Left ventricle myocardium inferior (tissue), 1 donor: ENCODE measurements around the gene TMEM117. TPM values are rescaled to one million over a fixed set of nuclear protein-coding genes. Genes with fewer than 3 reads are reported as not detected.

Experiments used
- DNase-seq: peaks from one replicate; pipeline ENCODE4 v3.0.0-alpha.2; 2020
- H3K27ac ChIP-seq: fragments of 200-600 bp; replicated peaks from 2 replicates; pipeline ENCODE4 v1.8.0; 2021
- H3K27me3 ChIP-seq: fragments of 200-600 bp; 2 replicates; pipeline ENCODE4 v1.8.0; 2021; ENCODE audit warnings: low read depth
- H3K36me3 ChIP-seq: fragments of 200-600 bp; 2 replicates; pipeline ENCODE4 v1.8.0; 2021
- H3K4me1 ChIP-seq: fragments of 200-600 bp; 2 replicates; pipeline ENCODE4 v1.8.0; 2021
- H3K4me3 ChIP-seq: fragments of 200-600 bp; 2 replicates; pipeline ENCODE4 v1.8.0; 2021; ENCODE audit warnings: mild to moderate bottlenecking, moderate library complexity
- H3K9me3 ChIP-seq: fragments of 200-600 bp; replicated peaks from 2 replicates; pipeline ENCODE4 v1.8.0; 2021
- intact Hi-C: fragments of 100-400 bp; cut with micrococcal nuclease; formaldehyde crosslinking; loops from one replicate; pipeline ENCODE4 v1.11.0; 2022
- total RNA-seq: library from RNA; stranded (reverse); fragmentation: NEBNext Ultra II Directional; extraction: Animal tissue kit (Norgen Biotek cat#: 25700); gene quantifications from one replicate; pipeline ENCODE4 v1.2.1, GENCODE V29; 2021
- TF ChIP-seq, protein P1 (sequence below): fragments of 200-600 bp; IDR thresholded peaks from 2 replicates; pipeline ENCODE4 v1.8.0; 2021; ENCODE audit warnings: antibody characterized with exemption, mild to moderate bottlenecking, borderline replicate concordance
- donor health status: DM: no; HTN: yes; CAD: no; lungs with severe emphysema.

Gene TMEM117
- total RNA-seq, 1 donor from 2014 or later, result 6.7 TPM

- DNase-seq, result no peak
- no peaks in the 10 kb centered on the region for H3K27me3 ChIP-seq
- no peaks in the 10 kb centered on the region for H3K9me3 ChIP-seq
- H3K27ac ChIP-seq, result no peak overlapping the region
- no peaks in the 10 kb centered on the region for H3K36me3 ChIP-seq
- intact Hi-C loops, result no loop called here
- peaks cover 7% of the 10 kb centered on the region for H3K4me1 ChIP-seq
- TF ChIP-seq, protein P1, sequence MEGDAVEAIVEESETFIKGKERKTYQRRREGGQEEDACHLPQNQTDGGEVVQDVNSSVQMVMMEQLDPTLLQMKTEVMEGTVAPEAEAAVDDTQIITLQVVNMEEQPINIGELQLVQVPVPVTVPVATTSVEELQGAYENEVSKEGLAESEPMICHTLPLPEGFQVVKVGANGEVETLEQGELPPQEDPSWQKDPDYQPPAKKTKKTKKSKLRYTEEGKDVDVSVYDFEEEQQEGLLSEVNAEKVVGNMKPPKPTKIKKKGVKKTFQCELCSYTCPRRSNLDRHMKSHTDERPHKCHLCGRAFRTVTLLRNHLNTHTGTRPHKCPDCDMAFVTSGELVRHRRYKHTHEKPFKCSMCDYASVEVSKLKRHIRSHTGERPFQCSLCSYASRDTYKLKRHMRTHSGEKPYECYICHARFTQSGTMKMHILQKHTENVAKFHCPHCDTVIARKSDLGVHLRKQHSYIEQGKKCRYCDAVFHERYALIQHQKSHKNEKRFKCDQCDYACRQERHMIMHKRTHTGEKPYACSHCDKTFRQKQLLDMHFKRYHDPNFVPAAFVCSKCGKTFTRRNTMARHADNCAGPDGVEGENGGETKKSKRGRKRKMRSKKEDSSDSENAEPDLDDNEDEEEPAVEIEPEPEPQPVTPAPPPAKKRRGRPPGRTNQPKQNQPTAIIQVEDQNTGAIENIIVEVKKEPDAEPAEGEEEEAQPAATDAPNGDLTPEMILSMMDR, result no peak
- H3K4me3 ChIP-seq, result no peak overlapping the region
These were observed 44.7 kb downstream of the TMEM117 start for GRCh38 chr12:43880547-43880946.

GRCh38 chr12:43882578-43883178 lies 46.8 kb downstream of the TMEM117 start:
- H3K9me3 ChIP-seq, result no peaks in the 10 kb centered on the region
- intact Hi-C loops, result no loop called here
- no peak for DNase-seq
- H3K27me3 ChIP-seq, result no peaks in the 10 kb centered on the region
- TF ChIP-seq, protein P1, result peak; percentile 86
- H3K27ac ChIP-seq, result no peak overlapping the region
- no peak overlapping the region for H3K4me3 ChIP-seq
- peaks cover 7% of the 10 kb centered on the region for H3K4me1 ChIP-seq
- H3K36me3 ChIP-seq, result no peaks in the 10 kb centered on the region

DNA sequence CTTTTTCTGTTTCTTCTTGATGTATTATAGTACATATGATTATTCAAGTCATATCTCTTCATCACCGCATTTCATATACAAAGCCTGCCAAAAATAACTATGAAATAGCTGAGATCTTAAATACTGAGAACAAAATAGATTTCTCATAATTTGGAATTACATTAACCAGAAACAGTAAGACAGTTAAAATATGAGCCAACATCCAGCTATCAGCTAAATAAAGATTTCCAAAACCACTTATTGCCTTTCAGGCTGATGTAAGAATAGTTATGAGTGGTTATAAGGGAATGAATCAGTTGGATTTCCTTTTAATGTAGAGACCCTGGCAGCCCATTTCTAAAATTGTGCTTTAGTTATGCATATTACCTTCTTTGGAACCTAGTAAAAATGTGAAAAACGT lies 47.4 kb downstream of the TMEM117 start:
- no peaks in the 10 kb centered on the region for H3K9me3 ChIP-seq
- no peaks in the 10 kb centered on the region for H3K27me3 ChIP-seq
- no peak overlapping the region for H3K4me3 ChIP-seq
- peaks cover 7% of the 10 kb centered on the region for H3K4me1 ChIP-seq
- no peak overlapping the region for H3K27ac ChIP-seq
- intact Hi-C loops, result no loop called here
- TF ChIP-seq, protein P1, result no peak
- no peaks in the 10 kb centered on the region for H3K36me3 ChIP-seq
- no peak for DNase-seq

- TF ChIP-seq, protein P1, result no peak
- no peak for DNase-seq
- H3K4me3 ChIP-seq, result no peak overlapping the region
- H3K4me1 ChIP-seq, result peaks cover 7% of the 10 kb centered on the region
- H3K36me3 ChIP-seq, result no peaks in the 10 kb centered on the region
- intact Hi-C loops, result no loop called here
- H3K9me3 ChIP-seq, result no peaks in the 10 kb centered on the region
- H3K27me3 ChIP-seq, result no peaks in the 10 kb centered on the region
- no peak overlapping the region for H3K27ac ChIP-seq
These were observed 47.9 kb downstream of the TMEM117 start for GRCh38 chr12:43883748-43884147.

GRCh38 chr12:43884683-43885410 lies 49.0 kb downstream of the TMEM117 start:
- intact Hi-C loops, result no loop called here
- no peaks in the 10 kb centered on the region for H3K27me3 ChIP-seq
- DNase-seq, result no peak
- H3K4me3 ChIP-seq, result peak overlapping the region; percentile 24
- TF ChIP-seq, protein P1, result no peak
- H3K9me3 ChIP-seq, result no peaks in the 10 kb centered on the region
- H3K36me3 ChIP-seq, result no peaks in the 10 kb centered on the region
- H3K27ac ChIP-seq, result peak overlapping the region; percentile 73
- H3K4me1 ChIP-seq, result peaks cover 7% of the 10 kb centered on the region
